Liver (tissue), 3 donors: ENCODE measurements around the gene NTN1.

Experiments
- CTCF ChIP-seq: fragments of 150-350 bp; IDR thresholded peaks from 2 replicates; pipeline ENCODE4 v1.5.1; 2017; ENCODE audit warnings: improper control_type of control experiment, low read depth, low read length; ENCODE audit not compliant: missing input control
- RAD21 ChIP-seq, 2 donors: IDR thresholded peaks; 2 replicates each; pipeline ENCODE4 v1.6.1; 2016; ENCODE audit warnings: antibody characterized with exemption in 2 of 2, mild to moderate bottlenecking in 2 of 2
- YY1 ChIP-seq: IDR thresholded peaks from 2 replicates; pipeline ENCODE4 v1.6.1; 2016; ENCODE audit warnings: antibody characterized with exemption, mild to moderate bottlenecking
- TF ChIP-seq, protein P1 (sequence below): IDR thresholded peaks from 2 replicates; pipeline ENCODE4 v1.6.1; 2016; ENCODE audit warnings: antibody characterized with exemption
- donor health status: healthy.
- donor health status: healthy.

DNA sequence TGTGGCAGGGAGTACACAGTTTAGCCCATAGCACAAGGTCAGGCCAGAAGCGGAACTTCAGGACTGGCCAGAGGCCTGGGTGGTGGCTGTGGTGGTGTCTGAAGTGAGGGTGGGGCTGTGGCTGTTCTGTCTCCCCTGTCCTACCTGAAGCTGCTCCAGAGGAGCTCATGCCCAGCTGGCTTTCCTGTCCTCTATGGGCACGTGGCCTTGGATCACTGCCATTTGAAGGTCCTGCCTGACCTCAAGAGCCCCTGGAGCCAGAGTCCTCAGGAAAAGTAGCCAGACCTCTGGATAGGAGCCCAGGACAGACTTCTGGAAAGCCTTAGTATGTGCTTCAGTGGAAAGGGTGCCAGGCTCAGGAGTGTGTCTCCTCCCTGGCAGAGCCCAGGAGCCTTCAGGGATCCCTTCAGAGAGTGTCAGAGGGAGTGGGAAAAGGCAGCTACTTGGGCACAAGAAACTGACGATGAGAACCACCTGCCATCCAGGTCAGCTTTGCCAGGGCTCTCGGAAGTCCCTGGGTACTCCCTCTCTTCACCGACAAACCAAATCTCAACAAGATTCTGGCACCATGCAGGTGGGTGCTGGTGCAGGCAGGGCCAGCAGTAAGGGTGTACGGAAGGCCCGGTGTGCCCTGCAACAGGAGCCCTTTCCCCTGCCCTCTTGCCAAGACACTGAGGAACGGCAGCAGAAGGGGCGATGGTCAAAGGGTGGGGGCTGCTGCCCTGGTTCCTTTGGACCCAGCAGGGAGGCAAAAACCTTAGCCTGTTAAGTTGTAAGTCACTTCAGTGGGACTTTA, 153.7 kb downstream of the NTN1 start:
- TF ChIP-seq, protein P1, sequence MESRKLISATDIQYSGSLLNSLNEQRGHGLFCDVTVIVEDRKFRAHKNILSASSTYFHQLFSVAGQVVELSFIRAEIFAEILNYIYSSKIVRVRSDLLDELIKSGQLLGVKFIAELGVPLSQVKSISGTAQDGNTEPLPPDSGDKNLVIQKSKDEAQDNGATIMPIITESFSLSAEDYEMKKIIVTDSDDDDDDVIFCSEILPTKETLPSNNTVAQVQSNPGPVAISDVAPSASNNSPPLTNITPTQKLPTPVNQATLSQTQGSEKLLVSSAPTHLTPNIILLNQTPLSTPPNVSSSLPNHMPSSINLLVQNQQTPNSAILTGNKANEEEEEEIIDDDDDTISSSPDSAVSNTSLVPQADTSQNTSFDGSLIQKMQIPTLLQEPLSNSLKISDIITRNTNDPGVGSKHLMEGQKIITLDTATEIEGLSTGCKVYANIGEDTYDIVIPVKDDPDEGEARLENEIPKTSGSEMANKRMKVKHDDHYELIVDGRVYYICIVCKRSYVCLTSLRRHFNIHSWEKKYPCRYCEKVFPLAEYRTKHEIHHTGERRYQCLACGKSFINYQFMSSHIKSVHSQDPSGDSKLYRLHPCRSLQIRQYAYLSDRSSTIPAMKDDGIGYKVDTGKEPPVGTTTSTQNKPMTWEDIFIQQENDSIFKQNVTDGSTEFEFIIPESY, result no peak
- TF ChIP-seq RAD21 (IDR thresholded peaks at IDR 0.05) (peak; percentile 13 to 18), YY1 (no peak), CTCF (no peak)
